IPS-NIHi7 (cell line): ENCODE data around the gene OR8D1.
"Not testable (repeated sequence)": the region's sequence is repeated elsewhere in the genome, so short reads cannot be mapped to it uniquely, and the experiment has no call there.

Source experiments
- DNase-seq: peaks from one replicate; pipeline ENCODE4 v3.0.0; 2012; ENCODE audit warnings: mixed read lengths; ENCODE audit errors: extremely low spot score

The OR8D1 gene

GRCh38 chr11:124285610-124286344, 28.0 kb downstream of the OR8D1 start:
- no peak for DNase-seq

GRCh38 chr11:124278261-124278660, 35.5 kb downstream of the OR8D1 start:
- no peak for DNase-seq

GRCh38 chr11:124277804-124278203, 35.9 kb downstream of the OR8D1 start:
- DNase-seq, result peak; percentile 48

- DNase-seq, result no peak
Measured at GRCh38 chr11:124277207-124277606, 36.5 kb downstream of the OR8D1 start.

GRCh38 chr11:124276081-124276480, 37.7 kb downstream of the OR8D1 start:
- DNase-seq, result no peak

GRCh38 chr11:124274000-124274399, 39.7 kb downstream of the OR8D1 start:
- no peak for DNase-seq

GRCh38 chr11:124270886-124271285, 42.9 kb downstream of the OR8D1 start:
- not testable (repeated sequence) for DNase-seq

- DNase-seq, result not testable (repeated sequence)
Measured at GRCh38 chr11:124265041-124265440, 48.7 kb downstream of the OR8D1 start.

GRCh38 chr11:124256076-124256475, 57.7 kb downstream of the OR8D1 start, which contains the start of gene OR8G5:
Gene OR8G5 (plus strand): TSS chr11:124256376. CDS start chr11:124264932, 8,556 bp downstream.
- DNase-seq, result no peak
